IPS-20b (cell line): Measurements from ENCODE around the gene GALP.
A peak's percentile ranks its signal among the peaks of the same experiment; 100 is the strongest.
"Not testable (repeated sequence)": the region's sequence is repeated elsewhere in the genome, so short reads cannot be mapped to it uniquely, and the experiment has no call there.

ENCODE experiments used
- H3K27ac ChIP-seq: one replicate; pipeline ENCODE4 v1.5.1; 2013; ENCODE audit warnings: low read length
- H3K27me3 ChIP-seq: 2 replicates; pipeline ENCODE4 v1.6.1; 2013; ENCODE audit warnings: mild to moderate bottlenecking, low read length, inconsistent platforms; ENCODE audit not compliant: insufficient read depth
- H3K36me3 ChIP-seq: 2 replicates; pipeline ENCODE4 v1.6.1; 2013; ENCODE audit warnings: low read depth, mild to moderate bottlenecking, inconsistent platforms, low read length, moderate library complexity; ENCODE audit not compliant: insufficient read depth
- H3K4me1 ChIP-seq: 2 replicates; pipeline ENCODE4 v1.6.1; 2013; ENCODE audit warnings: mild to moderate bottlenecking, control low read depth, inconsistent platforms, low read length, moderate library complexity; ENCODE audit not compliant: insufficient read depth
- H3K4me3 ChIP-seq: 2 replicates; pipeline ENCODE4 v1.5.1; 2013; ENCODE audit warnings: mild to moderate bottlenecking, low read length, inconsistent platforms
- H3K9ac ChIP-seq: 2 replicates; pipeline ENCODE4 v1.6.1; 2013; ENCODE audit warnings: low read depth, mild to moderate bottlenecking, inconsistent platforms, low read length, moderate library complexity
- H3K9me3 ChIP-seq: 2 replicates; pipeline ENCODE4 v1.6.1; 2013; ENCODE audit warnings: mild to moderate bottlenecking, low read depth, low read length, inconsistent platforms; ENCODE audit not compliant: insufficient read depth

GALP gene

DNA sequence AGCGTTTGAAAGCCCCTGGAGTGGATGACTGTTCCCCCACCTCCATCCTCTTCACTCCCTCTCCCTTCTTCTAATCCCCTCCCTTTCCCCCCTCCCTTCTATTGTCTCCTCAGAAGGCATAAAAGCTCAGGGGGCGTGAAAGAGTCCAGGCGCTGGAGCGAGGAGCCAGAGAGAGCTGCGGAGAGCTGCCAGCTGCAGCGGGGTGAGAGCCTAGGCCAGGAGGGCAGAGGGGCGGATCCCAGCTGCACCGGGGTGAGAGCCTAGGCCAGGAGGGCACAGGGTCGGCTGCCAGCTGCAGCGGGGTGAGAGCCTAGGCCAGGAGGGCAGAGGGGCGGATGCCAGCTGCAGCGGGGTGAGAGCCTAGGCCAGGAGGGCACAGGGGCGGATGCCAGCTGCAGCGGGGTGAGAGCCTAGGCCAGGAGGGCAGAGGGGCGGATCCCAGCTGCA lies at the start of gene GALP:
Gene GALP (plus strand): TSS at position 148 of the 447 bp plus-strand sequence. CDS start 1,101 bp downstream, outside the sequence.
- not testable (repeated sequence) for H3K4me1 ChIP-seq, H3K4me3 ChIP-seq, H3K27ac ChIP-seq, H3K9ac ChIP-seq, H3K27me3 ChIP-seq, H3K9me3 ChIP-seq, H3K36me3 ChIP-seq

DNA sequence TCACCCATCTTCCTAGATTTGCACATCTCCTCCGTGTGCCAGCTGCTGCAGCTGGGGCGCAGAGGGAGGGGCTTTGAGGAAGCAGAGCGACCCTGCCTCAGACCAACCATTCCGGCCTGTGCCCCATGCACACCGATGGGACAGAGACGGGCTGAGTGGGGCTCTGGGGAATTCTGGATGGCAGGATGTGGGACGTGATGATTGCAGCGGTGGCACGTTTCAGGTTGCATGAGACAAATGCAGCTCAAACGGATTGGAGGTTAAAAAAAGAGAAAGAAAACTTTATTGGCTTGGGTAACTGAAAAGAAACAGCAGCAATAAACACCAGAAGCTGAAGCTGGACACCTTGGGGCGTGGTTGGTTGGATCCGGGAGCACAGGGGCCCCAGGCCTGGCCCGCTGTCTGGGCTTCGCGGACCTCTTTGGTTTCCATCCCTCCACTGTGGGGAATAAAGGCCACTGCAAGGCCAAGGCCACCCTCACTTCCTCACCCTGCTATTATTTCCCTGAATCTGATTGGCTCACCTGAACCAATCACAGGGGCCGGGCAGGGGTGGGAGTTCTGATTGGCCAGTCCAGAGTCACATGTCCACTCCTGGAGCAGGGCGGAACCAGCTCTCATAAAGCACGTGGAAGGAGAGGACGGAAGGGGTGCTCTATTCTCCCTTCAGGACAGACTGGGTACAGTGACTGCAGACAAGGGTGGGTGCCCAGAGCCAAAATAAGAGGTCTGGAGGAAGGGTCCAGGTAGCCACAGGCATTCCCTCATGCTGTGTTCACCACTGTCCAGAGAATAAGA lies 48.6 kb upstream of the GALP start:
- H3K9me3 ChIP-seq = no peaks in the 10 kb centered on the region

DNA sequence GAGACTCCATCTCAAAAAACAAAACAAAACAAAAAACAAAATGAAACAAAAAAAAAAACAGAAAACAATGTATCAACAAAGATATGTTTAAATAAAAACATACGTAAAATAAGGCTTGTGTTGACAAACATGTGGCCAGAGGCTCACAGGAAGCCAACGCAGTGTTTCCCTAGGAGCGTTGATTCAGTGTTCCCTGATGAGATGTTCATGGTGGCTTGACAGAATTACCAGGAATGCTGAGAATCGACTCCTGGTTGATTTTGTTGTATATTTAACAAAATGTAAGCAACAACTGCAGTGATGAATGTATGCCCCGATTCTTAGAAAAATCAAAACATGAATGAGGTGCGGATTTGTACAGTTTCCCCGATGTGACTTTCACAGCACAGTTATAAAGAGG lies 45.8 kb upstream of the GALP start:
- Histone ChIP-seq H3K36me3 (no peaks in the 10 kb centered on the region), H3K4me1 (no peaks in the 10 kb centered on the region), H3K9ac (no peak overlapping the region), H3K9me3 (no peaks in the 10 kb centered on the region), H3K27me3 (no peaks in the 10 kb centered on the region), H3K4me3 (no peak overlapping the region), H3K27ac (no peak overlapping the region)

More for the DNA sequence above, 48.6 kb upstream of the GALP start:
- no peak overlapping the region for H3K4me3 ChIP-seq
- no peaks in the 10 kb centered on the region for H3K27me3 ChIP-seq
- no peak overlapping the region for H3K9ac ChIP-seq
- H3K4me1 ChIP-seq = no peaks in the 10 kb centered on the region
- no peak overlapping the region for H3K27ac ChIP-seq
- H3K36me3 ChIP-seq = no peaks in the 10 kb centered on the region

DNA sequence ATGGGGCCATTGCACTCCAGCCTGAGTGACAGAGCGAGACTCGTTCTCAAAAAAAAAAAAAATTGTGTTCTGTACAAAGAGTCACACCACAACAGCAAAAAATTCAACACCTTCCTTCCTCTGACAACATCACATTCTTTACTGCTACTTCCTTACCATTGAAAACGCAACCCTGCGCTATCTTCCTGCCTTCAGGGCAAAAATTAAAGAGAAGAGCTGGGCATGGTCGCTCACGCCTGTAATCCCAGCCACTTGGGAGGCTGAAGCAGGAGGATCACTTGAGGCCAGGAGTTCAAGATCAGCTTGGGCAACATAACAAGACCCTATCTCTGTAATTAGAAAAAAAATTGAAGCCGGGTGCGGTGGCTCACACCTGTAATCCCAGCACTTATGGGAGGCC lies 44.2 kb upstream of the GALP start:
- no peak overlapping the region for H3K27ac ChIP-seq
- no peaks in the 10 kb centered on the region for H3K9me3 ChIP-seq
- no peaks in the 10 kb centered on the region; the same call in 1 of the 2 replicates for H3K4me1 ChIP-seq
- no peak overlapping the region for H3K4me3 ChIP-seq
- no peak overlapping the region for H3K9ac ChIP-seq
- H3K36me3 ChIP-seq = no peaks in the 10 kb centered on the region
- H3K27me3 ChIP-seq = no peaks in the 10 kb centered on the region

DNA sequence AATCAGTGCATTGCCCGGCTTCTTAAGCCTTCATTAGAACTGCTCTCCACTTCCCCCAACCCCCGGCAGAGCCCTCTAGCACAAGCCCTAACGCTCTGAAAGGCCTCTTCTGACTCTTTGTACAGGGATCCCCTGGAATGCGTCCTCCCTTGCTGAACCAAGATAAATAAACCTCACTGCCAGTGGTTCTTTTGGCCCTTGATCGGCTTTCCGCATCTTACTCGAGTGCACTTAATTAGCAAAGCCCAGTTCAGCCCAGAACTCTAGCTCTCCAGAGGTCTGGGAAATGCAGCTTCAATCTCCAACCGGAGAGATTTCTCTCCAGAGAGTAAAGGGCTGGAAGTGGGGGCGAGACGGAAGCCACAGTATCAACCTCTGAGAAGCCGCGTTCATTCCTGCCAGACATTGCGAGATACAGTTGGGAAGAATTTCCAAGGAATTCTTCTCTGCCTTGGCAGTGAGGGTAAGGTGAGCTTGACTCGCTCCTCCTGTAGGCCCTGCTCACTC lies 43.4 kb upstream of the GALP start:
- Histone ChIP-seq H3K4me3 (no peak overlapping the region), H3K4me1 (peaks cover 4% of the 10 kb centered on the region; the same call in 1 of the 2 replicates), H3K27me3 (no peaks in the 10 kb centered on the region), H3K27ac (no peak overlapping the region), H3K36me3 (no peaks in the 10 kb centered on the region), H3K9me3 (no peaks in the 10 kb centered on the region), H3K9ac (no peak overlapping the region)

DNA sequence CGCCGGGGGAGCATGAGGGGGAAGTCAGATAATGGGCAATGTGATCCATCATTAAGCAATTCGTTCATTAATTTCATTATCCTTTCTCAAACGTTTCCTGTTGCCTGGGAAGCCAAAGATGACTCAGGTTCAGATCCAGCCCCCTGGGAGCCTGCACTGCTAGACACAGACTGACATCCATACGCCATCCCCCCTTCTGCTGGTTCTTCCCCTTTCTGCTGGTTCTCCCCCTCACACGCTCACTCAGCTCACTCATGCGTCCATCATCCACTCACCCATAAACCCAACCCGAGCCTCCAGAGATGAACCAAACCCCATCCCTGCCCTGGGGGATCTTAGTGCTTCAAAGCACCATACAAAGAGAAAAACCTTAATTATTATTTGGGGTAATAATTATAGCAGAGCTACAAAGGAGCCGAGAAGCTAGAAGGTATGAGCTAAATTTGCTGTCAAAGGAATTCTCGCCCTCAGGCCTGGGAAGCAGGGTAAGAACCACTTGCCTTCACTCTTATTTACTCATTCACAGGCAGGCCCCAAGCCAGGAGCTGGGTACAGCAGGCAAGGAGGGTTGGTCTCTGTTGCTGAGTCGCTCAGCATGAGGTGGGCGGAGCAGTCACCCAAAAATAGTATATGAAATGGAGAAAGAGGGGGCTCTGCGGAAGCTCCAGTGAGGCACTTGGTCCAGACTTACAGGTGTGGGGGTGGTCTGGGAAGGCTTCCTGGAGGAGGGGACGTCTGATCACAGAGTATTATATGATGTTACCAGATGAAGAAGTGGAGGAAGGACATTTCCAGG lies 41.8 kb upstream of the GALP start:
- peaks cover 6% of the 10 kb centered on the region; the same call in 1 of the 2 replicates for H3K4me1 ChIP-seq
- H3K36me3 ChIP-seq = no peaks in the 10 kb centered on the region
- H3K9me3 ChIP-seq = no peaks in the 10 kb centered on the region
- H3K27ac ChIP-seq = no peak overlapping the region
- H3K27me3 ChIP-seq = no peaks in the 10 kb centered on the region
- no peak overlapping the region for H3K4me3 ChIP-seq
- no peak overlapping the region for H3K9ac ChIP-seq

DNA sequence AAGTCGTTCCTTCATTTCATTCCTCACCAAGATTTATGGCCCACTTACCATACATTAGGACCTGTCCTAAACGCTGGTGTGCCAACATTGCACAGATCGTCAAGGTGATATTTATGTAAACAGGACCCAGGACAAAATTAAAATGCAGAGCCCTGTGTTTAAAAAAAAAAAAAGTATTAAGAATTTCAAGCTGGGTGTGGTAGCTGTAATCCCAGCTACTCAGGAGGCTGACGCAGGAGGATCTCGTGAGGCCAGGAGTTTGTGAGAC lies 41.2 kb upstream of the GALP start:
- Histone ChIP-seq H3K9me3 (no peaks in the 10 kb centered on the region), H3K36me3 (no peaks in the 10 kb centered on the region), H3K4me3 (no peak overlapping the region), H3K4me1 (peaks cover 6% of the 10 kb centered on the region; the same call in 1 of the 2 replicates), H3K9ac (no peak overlapping the region), H3K27ac (no peak overlapping the region), H3K27me3 (no peaks in the 10 kb centered on the region)

DNA sequence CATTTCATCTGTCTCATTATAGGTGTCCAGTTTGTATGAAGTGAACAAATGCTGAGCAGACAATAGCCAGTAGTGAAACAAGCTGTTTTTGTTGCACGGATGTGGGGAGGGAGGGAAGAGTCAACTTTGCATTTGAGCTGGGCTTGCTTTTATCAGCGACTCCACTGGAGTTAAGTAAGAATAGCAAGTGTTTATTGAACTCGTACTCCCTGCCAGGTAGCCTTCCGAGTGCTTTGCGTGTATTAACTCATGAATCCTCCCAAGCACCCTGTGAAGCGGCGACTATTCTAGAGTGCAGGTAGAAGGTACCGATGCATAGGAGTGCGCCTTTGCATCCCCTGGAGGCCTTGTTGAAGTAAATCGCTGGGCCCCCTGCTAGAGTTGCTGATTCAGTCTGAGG lies 39.4 kb upstream of the GALP start:
- no peaks in the 10 kb centered on the region for H3K9me3 ChIP-seq
- no peaks in the 10 kb centered on the region for H3K36me3 ChIP-seq
- H3K27me3 ChIP-seq = no peaks in the 10 kb centered on the region
- H3K4me1 ChIP-seq = peaks cover 12% of the 10 kb centered on the region; the same call in 1 of the 2 replicates
- H3K9ac ChIP-seq = peak overlapping the region; percentile 63; the same call in 1 of the 2 replicates
- peak overlapping the region; percentile 57 for H3K27ac ChIP-seq
- H3K4me3 ChIP-seq = peak overlapping the region; percentile 36; the same call in 1 of the 2 replicates

DNA sequence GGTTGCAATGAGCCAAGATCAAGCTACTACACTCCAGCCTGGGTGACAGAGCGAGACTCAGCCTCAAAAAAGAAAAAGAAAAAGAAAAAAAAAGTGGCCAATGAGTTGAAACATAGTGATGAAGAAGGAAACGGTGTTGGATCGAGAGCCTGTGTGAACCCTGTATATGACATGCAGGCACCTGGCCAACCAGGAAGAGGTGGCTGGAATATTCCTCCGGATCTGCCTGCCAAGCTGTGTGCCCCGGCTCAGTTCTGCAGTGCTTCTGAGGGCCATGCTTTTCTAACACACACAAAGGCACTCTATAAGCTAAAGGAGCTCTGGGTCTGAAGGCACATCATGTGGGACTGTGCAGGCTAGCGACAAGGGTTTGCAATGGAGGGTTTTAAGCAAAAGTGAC lies 38.4 kb upstream of the GALP start:
- no peak overlapping the region for H3K4me3 ChIP-seq
- no peaks in the 10 kb centered on the region for H3K36me3 ChIP-seq
- H3K4me1 ChIP-seq = peaks cover 18% of the 10 kb centered on the region; the same call in 1 of the 2 replicates
- peak overlapping the region; percentile 65 for H3K27ac ChIP-seq
- no peaks in the 10 kb centered on the region for H3K9me3 ChIP-seq
- no peaks in the 10 kb centered on the region for H3K27me3 ChIP-seq
- peak overlapping the region; percentile 45; the same call in 1 of the 2 replicates for H3K9ac ChIP-seq

DNA sequence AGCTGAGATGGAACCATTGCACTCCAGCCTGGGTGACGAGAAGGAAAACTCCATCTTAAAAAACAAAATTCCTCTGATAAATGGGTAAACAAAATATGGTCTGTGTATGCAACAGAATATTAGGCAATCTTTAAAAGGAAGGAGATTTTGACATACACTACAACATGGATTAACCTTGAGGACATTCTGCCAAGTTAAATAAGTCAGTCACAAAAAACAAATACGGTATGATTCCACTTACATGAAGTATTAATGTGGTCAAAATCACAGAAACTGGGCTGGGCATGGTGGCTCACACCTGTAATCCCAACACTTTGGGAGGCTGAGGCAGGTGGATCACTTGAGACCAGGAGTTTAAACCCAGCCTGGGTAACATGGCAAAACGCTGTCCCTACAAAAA lies 37.7 kb upstream of the GALP start:
- H3K4me3 ChIP-seq = no peak overlapping the region
- no peak overlapping the region for H3K9ac ChIP-seq
- no peak overlapping the region for H3K27ac ChIP-seq
- no peaks in the 10 kb centered on the region for H3K36me3 ChIP-seq
- H3K27me3 ChIP-seq = no peaks in the 10 kb centered on the region
- no peaks in the 10 kb centered on the region for H3K9me3 ChIP-seq
- peaks cover 18% of the 10 kb centered on the region; the same call in 1 of the 2 replicates for H3K4me1 ChIP-seq

DNA sequence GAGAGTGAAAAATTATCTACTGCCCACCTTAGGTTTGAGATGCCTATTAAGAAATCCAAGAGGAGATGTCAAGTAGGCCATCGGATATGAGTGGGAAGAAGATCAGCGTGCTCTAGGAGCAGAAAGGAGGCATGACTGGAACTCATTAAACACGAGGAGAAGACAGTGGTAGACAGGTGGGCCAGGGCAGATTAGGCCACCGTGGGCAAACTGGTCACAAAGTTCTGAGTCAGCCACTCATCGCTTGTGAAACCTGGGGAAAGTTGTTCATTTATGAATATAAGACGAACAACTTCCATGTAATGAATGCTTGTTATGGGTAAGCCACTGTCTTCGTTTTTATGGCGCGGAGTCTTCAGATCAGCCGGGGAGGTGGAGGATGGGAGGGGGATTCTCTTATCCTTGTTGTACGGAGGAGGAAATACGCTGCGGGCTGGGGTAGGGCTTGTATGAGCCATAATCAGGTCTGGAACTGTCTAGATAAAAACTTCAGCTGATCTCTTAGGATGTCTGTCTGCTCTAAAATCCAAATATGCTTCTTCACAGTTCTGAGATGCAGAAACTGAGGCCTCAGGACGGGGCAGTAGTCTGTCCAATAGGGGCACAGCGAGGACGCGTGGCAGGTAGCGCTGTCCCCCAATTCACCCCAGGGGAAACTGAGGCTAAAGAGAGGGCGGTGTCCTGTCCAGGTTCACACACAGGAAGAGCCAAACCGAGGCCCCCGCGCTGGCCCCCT lies 35.8 kb upstream of the GALP start:
- H3K36me3 ChIP-seq = no peaks in the 10 kb centered on the region
- H3K9me3 ChIP-seq = no peaks in the 10 kb centered on the region
- H3K27ac ChIP-seq = peak overlapping the region; percentile 71
- peaks cover 18% of the 10 kb centered on the region; the same call in 1 of the 2 replicates for H3K4me1 ChIP-seq
- peak overlapping the region; percentile 80 for H3K4me3 ChIP-seq
- H3K27me3 ChIP-seq = no peaks in the 10 kb centered on the region
- H3K9ac ChIP-seq = peak overlapping the region; percentile 75; the same call in 1 of the 2 replicates
